Fibroblast of villous mesenchyme (primary cell): Measurements from ENCODE around the gene BHLHE40. TPM values are rescaled to one million over a fixed set of nuclear protein-coding genes. Genes with fewer than 3 reads are reported as not detected.

Source experiments
- DNase-seq: peaks from one replicate; pipeline ENCODE4 v3.0.0-alpha.2; 2010; ENCODE audit warnings: low read depth
- H3K4me3 ChIP-seq: 2 replicates; pipeline ENCODE4 v1.5.1; 2011; ENCODE audit warnings: low read depth, mild to moderate bottlenecking, low read length
- CTCF ChIP-seq: IDR thresholded peaks from 2 replicates; pipeline ENCODE4 v1.5.1; 2012; ENCODE audit warnings: low read depth, mild to moderate bottlenecking, low read length; ENCODE audit not compliant: insufficient read depth
- total RNA-seq: library from RNA; depleted of rRNA; stranded (reverse); fragments of >200 nt; gene quantifications from 2 replicates; pipeline ENCODE4 v1.2.3, GENCODE V29; 2012

BHLHE40 gene
- total RNA-seq, 1 donor: 53.5 TPM

DNA sequence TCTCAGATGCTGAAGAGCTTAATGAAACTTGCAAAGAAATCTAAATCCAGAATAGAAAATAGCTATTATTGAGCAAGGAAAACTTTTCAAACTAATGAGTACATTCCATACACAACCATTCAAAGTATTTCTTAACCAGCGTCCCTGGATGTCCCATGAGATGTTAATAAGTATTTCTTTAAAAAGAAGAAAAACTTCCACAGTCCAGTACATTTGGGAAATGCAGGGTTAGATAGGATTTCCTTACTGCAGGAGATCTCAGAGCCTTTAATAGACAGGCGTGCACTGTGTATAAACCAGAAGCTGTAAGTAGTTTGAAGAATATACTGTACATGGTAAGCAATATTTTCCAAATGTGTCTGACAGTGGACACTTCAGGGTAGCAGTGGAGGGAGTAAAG lies 29.6 kb upstream of the BHLHE40 start:
- no peak overlapping the region for H3K4me3 ChIP-seq
- TF ChIP-seq CTCF: no peak
- no peak for DNase-seq

- TF ChIP-seq CTCF: no peak
- H3K4me3 ChIP-seq: no peak overlapping the region
- no peak for DNase-seq
Observed at GRCh38 chr3:4950351-4950784, 28.9 kb upstream of the BHLHE40 start.

GRCh38 chr3:4950948-4951347 lies 28.3 kb upstream of the BHLHE40 start:
- no peak for TF ChIP-seq CTCF
- DNase-seq: no peak
- H3K4me3 ChIP-seq: no peak overlapping the region

- DNase-seq: no peak
- no peak for TF ChIP-seq CTCF
- H3K4me3 ChIP-seq: no peak overlapping the region
Observed at GRCh38 chr3:4953119-4953518, 26.1 kb upstream of the BHLHE40 start.

DNA sequence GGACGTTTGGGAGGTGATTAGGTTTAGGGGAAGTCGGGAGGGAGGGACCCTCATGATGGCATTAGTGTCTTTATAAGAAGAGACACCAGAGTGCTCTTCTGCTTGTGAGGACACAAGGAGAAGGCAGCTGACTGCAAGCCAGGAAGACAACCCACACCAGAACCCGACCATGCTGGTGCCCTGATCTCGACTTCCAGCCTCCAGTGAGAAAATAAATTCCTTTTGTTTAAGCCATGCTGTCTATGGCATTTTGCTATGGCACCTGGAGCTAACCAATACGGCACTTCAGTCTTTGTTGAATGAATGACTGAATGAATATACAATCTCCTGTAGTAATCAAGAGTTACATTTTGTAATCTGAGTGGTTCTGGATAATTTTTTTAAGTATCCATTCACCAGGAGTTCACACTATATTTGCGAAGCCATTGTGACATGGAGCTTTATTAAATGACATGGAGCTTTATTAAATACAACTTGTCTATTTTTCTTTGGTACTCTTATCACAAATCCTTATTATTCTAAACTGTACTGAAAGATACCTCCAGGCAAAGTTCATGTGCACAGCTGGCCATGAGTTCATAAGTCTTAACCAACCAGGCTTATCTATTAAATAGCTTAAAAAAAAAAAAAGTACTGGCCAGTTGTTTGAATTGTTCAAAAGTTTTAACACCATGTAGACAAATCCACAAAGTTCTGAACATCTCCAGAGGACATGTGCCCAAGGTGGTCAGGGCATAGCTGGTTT lies 24.8 kb upstream of the BHLHE40 start:
- H3K4me3 ChIP-seq: no peak overlapping the region
- TF ChIP-seq CTCF: no peak
- no peak for DNase-seq

GRCh38 chr3:4956099-4956498 lies 23.1 kb upstream of the BHLHE40 start:
- TF ChIP-seq CTCF: no peak
- DNase-seq: no peak
- no peak overlapping the region for H3K4me3 ChIP-seq

DNA sequence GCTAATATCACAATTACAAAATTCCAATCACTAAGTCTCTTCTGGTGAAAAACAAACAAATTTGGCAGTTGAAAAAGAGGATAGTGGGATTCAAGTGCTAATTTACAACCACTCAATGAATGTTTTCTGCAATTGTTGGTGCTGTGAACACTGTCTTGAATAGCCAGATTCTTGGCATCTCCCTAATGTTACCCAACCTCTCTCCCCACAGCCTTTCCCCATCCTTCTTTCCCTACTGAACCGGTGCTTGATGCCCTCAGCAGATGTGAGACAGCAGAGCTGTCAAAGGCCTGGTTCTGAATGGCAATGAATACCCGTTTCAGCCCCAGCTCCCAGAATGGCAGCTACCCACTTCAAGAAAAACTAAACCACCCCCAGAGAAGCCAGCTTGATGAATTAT lies 22.5 kb upstream of the BHLHE40 start:
- no peak overlapping the region for H3K4me3 ChIP-seq
- no peak for TF ChIP-seq CTCF
- DNase-seq: no peak
